Measurements from ENCODE around the gene F8A3.
"Not testable (repeated sequence)": the region's sequence is repeated elsewhere in the genome, so short reads cannot be mapped to it uniquely, and the experiment has no call there.

DNA sequence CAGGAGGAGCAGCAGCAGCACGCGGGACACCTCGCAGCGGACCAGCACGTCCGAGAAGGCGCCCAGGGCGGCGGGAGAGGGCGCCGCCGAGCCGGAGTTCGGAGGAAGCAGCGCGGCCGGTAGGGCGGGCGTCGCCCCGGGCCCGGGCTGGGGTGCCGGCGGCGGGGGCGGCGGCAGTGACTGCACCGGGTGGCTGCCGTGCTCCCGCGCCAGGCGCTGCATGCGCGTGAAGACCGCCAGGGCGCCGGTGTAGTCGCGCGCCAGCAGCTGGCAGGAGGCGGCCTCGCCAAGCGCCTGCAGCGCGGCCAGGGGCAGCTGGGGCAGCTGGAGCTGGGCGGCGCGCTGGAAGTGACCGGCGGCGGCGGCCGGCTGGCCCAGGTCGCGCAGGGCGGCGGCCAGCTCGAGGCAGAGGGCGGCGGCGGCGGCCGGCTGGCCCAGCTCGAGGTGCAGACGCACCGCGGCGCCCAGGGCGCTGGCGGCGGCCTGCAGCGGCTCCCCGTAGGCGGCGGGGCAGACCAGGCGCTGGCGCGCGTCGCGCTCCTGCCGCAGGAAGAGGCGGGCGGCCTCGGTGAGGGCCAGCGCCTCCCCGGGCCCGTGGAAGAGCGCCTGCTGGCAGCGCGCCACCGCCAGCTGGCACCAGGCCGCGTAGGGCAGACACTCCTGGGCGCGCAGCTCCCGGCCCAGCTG lies 516 bp downstream of the F8A3 start:
- not testable (repeated sequence) for TF ChIP-seq POLR2A (IDR thresholded peaks at IDR 0.05)
- TF ChIP-seq, protein P1, sequence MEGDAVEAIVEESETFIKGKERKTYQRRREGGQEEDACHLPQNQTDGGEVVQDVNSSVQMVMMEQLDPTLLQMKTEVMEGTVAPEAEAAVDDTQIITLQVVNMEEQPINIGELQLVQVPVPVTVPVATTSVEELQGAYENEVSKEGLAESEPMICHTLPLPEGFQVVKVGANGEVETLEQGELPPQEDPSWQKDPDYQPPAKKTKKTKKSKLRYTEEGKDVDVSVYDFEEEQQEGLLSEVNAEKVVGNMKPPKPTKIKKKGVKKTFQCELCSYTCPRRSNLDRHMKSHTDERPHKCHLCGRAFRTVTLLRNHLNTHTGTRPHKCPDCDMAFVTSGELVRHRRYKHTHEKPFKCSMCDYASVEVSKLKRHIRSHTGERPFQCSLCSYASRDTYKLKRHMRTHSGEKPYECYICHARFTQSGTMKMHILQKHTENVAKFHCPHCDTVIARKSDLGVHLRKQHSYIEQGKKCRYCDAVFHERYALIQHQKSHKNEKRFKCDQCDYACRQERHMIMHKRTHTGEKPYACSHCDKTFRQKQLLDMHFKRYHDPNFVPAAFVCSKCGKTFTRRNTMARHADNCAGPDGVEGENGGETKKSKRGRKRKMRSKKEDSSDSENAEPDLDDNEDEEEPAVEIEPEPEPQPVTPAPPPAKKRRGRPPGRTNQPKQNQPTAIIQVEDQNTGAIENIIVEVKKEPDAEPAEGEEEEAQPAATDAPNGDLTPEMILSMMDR (IDR thresholded peaks at IDR 0.05): not testable (repeated sequence)

Data from testis (tissue), 2 donors.